Measurements from ENCODE around the gene PROP1.
"Not testable (repeated sequence)": the region's sequence is repeated elsewhere in the genome, so short reads cannot be mapped to it uniquely, and the experiment has no call there.

DNA sequence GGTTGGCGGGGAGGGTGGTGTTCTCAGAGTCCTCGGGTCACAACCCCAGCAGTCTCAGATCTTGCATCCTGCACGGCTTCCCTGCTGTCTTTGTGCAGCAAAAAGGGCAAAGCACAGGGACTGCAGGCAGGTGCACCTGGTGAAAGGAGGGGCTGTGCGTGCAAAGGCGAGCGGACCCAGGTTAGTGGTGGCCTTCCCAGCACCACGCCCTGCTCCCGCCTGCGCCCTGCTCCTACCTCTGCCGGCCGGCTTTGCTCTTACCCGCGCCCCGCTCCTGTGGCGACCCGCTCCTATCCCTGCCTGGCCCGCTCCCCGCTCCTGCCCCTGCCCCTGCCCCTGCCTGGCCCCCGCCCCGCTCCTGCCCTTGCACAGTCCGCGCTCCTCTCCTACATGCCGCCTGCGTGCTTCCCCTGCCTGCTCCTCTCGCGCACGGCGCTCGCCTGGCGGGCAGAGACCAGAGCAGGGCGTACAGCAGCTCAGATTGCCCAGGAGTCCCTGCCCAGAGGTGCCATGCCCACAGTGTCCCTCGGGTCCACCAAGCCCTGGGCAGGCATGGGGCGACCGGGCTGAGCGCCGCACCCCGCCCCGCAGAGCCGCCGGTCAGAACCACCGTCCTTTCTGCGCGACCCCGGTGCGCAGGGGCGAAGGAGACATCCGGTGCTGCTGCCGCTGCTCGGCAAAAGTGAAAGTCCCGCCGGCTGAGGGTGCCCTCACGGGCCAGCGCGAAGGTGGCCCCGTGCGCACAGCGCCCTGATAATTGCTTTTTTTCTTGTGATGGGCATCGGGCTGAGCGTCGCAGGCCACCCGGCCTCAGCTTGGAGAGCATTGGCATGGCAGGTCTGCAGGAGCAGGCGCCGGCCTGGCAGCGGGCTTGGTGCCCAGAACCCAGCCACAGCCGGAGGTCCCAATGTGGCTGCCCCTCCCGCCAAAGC lies 52.0 kb downstream of the PROP1 start:
- TF ChIP-seq, protein P1, sequence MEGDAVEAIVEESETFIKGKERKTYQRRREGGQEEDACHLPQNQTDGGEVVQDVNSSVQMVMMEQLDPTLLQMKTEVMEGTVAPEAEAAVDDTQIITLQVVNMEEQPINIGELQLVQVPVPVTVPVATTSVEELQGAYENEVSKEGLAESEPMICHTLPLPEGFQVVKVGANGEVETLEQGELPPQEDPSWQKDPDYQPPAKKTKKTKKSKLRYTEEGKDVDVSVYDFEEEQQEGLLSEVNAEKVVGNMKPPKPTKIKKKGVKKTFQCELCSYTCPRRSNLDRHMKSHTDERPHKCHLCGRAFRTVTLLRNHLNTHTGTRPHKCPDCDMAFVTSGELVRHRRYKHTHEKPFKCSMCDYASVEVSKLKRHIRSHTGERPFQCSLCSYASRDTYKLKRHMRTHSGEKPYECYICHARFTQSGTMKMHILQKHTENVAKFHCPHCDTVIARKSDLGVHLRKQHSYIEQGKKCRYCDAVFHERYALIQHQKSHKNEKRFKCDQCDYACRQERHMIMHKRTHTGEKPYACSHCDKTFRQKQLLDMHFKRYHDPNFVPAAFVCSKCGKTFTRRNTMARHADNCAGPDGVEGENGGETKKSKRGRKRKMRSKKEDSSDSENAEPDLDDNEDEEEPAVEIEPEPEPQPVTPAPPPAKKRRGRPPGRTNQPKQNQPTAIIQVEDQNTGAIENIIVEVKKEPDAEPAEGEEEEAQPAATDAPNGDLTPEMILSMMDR (IDR thresholded peaks at IDR 0.05; ENCODE audit: low read depth, low read length) = not testable (repeated sequence)
- not testable (repeated sequence) for TF ChIP-seq MYC (IDR thresholded peaks at IDR 0.05; ENCODE audit: low read depth, low read length)

Measured in NB4 (cell line).